GM12801 (cell line): Measurements from ENCODE around the gene KCNA4.

Experiments used
- TF ChIP-seq, protein P1 (sequence below): IDR thresholded peaks from one replicate; pipeline ENCODE4 v1.5.1; 2011; ENCODE audit warnings: control low read depth; ENCODE audit not compliant: insufficient read length; ENCODE audit errors: extremely low read depth

The KCNA4 gene

GRCh38 chr11:29985248-29985647, 31.6 kb downstream of the KCNA4 start:
- TF ChIP-seq, protein P1, sequence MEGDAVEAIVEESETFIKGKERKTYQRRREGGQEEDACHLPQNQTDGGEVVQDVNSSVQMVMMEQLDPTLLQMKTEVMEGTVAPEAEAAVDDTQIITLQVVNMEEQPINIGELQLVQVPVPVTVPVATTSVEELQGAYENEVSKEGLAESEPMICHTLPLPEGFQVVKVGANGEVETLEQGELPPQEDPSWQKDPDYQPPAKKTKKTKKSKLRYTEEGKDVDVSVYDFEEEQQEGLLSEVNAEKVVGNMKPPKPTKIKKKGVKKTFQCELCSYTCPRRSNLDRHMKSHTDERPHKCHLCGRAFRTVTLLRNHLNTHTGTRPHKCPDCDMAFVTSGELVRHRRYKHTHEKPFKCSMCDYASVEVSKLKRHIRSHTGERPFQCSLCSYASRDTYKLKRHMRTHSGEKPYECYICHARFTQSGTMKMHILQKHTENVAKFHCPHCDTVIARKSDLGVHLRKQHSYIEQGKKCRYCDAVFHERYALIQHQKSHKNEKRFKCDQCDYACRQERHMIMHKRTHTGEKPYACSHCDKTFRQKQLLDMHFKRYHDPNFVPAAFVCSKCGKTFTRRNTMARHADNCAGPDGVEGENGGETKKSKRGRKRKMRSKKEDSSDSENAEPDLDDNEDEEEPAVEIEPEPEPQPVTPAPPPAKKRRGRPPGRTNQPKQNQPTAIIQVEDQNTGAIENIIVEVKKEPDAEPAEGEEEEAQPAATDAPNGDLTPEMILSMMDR: no peak

DNA sequence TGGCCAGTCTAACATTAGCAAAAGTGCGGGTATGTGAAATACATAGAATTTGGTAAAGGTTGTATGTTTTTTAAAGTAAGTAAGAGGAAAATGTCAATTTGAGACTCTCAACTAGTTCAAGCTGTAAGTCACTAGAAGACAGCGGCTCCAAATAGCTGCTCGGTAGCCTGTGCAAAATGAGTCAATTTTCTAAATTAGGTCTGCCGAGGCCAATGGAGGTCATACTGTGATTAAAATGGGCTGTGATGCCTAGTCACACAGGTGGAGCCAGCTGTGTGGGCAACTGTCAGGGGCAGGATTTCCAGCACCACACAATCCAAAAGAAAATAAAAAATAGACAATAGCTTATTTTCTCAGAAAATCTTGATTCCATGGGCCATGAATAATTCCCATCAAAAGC, 32.3 kb downstream of the KCNA4 start:
- TF ChIP-seq, protein P1: no peak

- TF ChIP-seq, protein P1: no peak
Measured at GRCh38 chr11:29978549-29978948, 38.3 kb downstream of the KCNA4 start.

DNA sequence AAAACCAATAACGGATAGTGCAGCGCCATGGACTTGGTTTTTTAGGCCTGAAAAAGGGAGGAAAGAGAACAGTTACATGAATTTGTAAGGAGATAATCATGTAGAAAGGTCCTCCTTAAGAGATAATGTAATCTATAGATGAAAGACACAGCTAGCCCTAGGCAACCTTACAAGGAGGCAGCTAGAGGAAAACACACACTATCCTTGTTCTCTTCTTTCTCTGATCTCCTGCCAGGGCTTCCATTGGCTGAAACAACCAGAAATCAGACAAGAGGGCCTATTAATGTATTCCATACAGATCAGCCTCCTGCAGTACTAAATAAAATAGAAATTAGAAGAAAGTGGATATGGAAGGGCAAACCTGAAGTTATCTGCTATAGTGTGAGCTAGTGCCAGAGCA, 53.0 kb downstream of the KCNA4 start:
- TF ChIP-seq, protein P1: no peak

DNA sequence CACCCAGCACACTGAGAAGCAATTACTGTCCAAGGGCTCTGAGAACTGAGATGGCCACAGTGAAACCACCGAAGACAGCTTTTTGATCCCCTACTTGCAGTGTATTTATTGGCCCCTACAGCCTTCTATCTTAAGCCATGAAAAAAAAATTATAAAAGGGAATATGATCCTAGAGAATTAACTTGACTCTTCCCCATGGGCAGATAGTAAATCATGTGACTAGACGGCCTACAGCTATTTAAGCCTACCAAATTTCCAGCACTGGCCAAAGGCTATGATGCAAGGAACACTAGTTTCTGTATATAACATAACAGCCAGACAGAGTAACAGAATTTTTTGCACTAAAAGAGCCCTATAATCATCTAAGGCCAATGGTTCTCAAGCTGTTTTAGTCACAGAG, 53.8 kb downstream of the KCNA4 start:
- TF ChIP-seq, protein P1: no peak

DNA sequence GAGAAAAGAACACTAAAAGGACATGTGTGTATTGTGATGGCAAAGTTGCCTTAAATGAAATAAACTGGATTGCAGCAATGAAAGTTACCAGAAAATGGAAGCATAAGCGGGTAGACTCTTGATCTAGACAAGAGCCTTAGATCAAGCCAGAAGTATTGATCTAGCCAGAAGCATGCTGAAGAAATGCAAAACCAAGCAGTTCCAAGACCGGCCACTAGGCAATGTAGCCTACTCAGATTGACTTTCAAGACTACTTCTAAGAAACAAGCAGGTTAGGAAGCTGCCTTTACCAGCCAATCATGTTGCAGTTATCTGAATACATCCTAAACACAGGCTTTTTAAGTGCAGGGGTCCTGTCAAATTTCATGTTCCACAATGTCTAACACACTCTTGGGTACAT, 54.6 kb downstream of the KCNA4 start:
- TF ChIP-seq, protein P1: no peak
